GM12878 (cell line): ENCODE results near the gene TTC8. TPM values are rescaled to one million over a fixed set of nuclear protein-coding genes. Genes with fewer than 3 reads are reported as not detected.

Experiments used
- ATAC-seq: fragments of 200-7000 bp; cut with Tn5 transposase; 3 replicates; pipeline ENCODE4 v1.9.1; 2020; ENCODE audit warnings: mild to moderate bottlenecking, moderate library complexity
- BruUV-seq: library from RNA; stranded (reverse); fragments of 400-500 nt; replicated peaks from 2 replicates; lab custom pipeline; 2021; lab: Mats Ljungman, UMichigan
- CTCF ChIA-PET: fragments of 300-600 bp; sonication (Branson Sonifier 250); formaldehyde crosslinking; extraction: SDS; loops from one replicate; lab custom pipeline; 2021; ENCODE audit warnings: inconsistent platforms; lab: Yijun Ruan, JAX
- POLR2A ChIA-PET: fragments of 350-600 bp; formaldehyde crosslinking; extraction: SDS; loops from one replicate; lab custom pipeline; 2021; ENCODE audit warnings: inconsistent platforms; lab: Charles Lee
- RAD21 ChIA-PET: fragments of 300-600 bp; sonication (Branson Sonifier 250); formaldehyde crosslinking; loops from one replicate; lab custom pipeline; 2023; ENCODE audit warnings: antibody characterized with exemption; ENCODE audit not compliant: unreplicated experiment; lab: Charles Lee
- SMC1A ChIA-PET: fragments of 300-600 bp; sonication (Branson Sonifier 250); formaldehyde crosslinking; loops from one replicate; lab custom pipeline; 2023; ENCODE audit not compliant: unreplicated experiment, uncharacterized antibody; lab: Charles Lee
- DNase-seq: peaks from one replicate; pipeline ENCODE4 v3.0.0-alpha.2; 2011; ENCODE audit warnings: low read depth, low spot score
- FAIRE-seq: peaks from 3 replicates; lab custom pipeline; 2011; peaks lifted over from hg19 to GRCh38; lab: Jason Lieb, UNC
- H2AFZ ChIP-seq: 2 replicates; pipeline ENCODE4 v1.6.0; 2011; ENCODE audit warnings: low read depth, low read length, control low read depth; ENCODE audit not compliant: control insufficient read depth
- H3K27ac ChIP-seq: 2 replicates; pipeline ENCODE4 v1.5.1; 2011; ENCODE audit warnings: control low read depth; ENCODE audit not compliant: control insufficient read depth, insufficient read depth
- H3K27me3 ChIP-seq, 2 experiments: replicated peaks in 1 of 2; 2 replicates each; pipeline versions ENCODE4 v1.6.0 to v1.6.1; 2011; ENCODE audit warnings: low read length in 1 of 2; ENCODE audit not compliant: control insufficient read depth in 2 of 2, insufficient read depth in 2 of 2
- H3K36me3 ChIP-seq, 2 experiments: 2 replicates each; pipeline ENCODE4 v1.5.1; 2011; ENCODE audit warnings: low read length in 1 of 2; ENCODE audit not compliant: control insufficient read depth in 2 of 2, insufficient read depth in 2 of 2
- H3K4me1 ChIP-seq: 2 replicates; pipeline ENCODE4 v1.6.1; 2011; ENCODE audit warnings: mild to moderate bottlenecking, low read length, moderate library complexity, mixed read lengths; ENCODE audit not compliant: control insufficient read depth, insufficient read depth
- H3K4me2 ChIP-seq: 2 replicates; pipeline ENCODE4 v1.6.0; 2011; ENCODE audit warnings: control low read depth; ENCODE audit not compliant: control insufficient read depth, insufficient read depth
- H3K4me3 ChIP-seq: fragments of 200-600 bp; sonication (generic); 2 replicates; pipeline ENCODE4 v1.5.1; 2016
- H3K79me2 ChIP-seq: 2 replicates; pipeline ENCODE4 v1.6.0; 2011; ENCODE audit warnings: low read length; ENCODE audit not compliant: control insufficient read depth, insufficient read depth
- H3K9ac ChIP-seq: 2 replicates; pipeline ENCODE4 v1.8.0; 2011; ENCODE audit warnings: low read length, control low read depth, mixed read lengths; ENCODE audit not compliant: control insufficient read depth, insufficient read depth
- H3K9me3 ChIP-seq: replicated peaks from 3 replicates; pipeline ENCODE4 v1.5.1; 2011; ENCODE audit warnings: mild to moderate bottlenecking, low read length; ENCODE audit not compliant: control insufficient read depth, insufficient read depth
- H4K20me1 ChIP-seq: 2 replicates; pipeline ENCODE4 v1.6.0; 2011; ENCODE audit not compliant: control insufficient read depth, insufficient read depth
- CBFB ChIP-seq: IDR thresholded peaks from 2 replicates; pipeline ENCODE4 v1.6.1; 2016; ENCODE audit warnings: antibody characterized with exemption, low read depth
- CBX3 ChIP-seq: fragments of 200-600 bp; sonication (generic); IDR thresholded peaks from 2 replicates; pipeline ENCODE4 v1.6.1; 2016; ENCODE audit warnings: low read depth, borderline replicate concordance
- POLR2AphosphoS5 ChIP-seq: IDR thresholded peaks from 2 replicates; pipeline ENCODE4 v1.6.1; 2011; ENCODE audit warnings: mild to moderate bottlenecking, low read length, inconsistent platforms
- SREBF2 ChIP-seq: IDR thresholded peaks from 2 replicates; pipeline ENCODE4 v1.6.1; 2012; ENCODE audit warnings: mild to moderate bottlenecking, low read length
- YBX1 ChIP-seq: fragments of 450-650 bp; IDR thresholded peaks from 2 replicates; pipeline ENCODE4 v1.6.1; 2016; ENCODE audit warnings: antibody characterized with exemption
- ZNF207 ChIP-seq: fragments of 450-650 bp; IDR thresholded peaks from 2 replicates; pipeline ENCODE4 v1.6.1; 2014; ENCODE audit warnings: antibody characterized with exemption, mild to moderate bottlenecking, borderline replicate concordance
- ZNF24 ChIP-seq: fragments of 450-650 bp; IDR thresholded peaks from 2 replicates; pipeline ENCODE4 v1.6.1; 2017; ENCODE audit warnings: antibody characterized with exemption, mild to moderate bottlenecking
- ZNF592 ChIP-seq: fragments of 450-650 bp; IDR thresholded peaks from 2 replicates; pipeline ENCODE4 v1.6.1; 2017; ENCODE audit warnings: mild to moderate bottlenecking, moderate library complexity
- WGBS: methylation state at CpG from one replicate; pipeline ENCODE4 v1.1.6; 2016; ENCODE audit warnings: low lambda C conversion rate; ENCODE audit not compliant: insufficient replicate concordance, insufficient coverage; ENCODE audit errors: missing lambda C conversion rate; 5-methylcytosine and 5-hydroxymethylcytosine counted together
- in situ Hi-C: fragments of 300-500 bp; cut with MboI; formaldehyde crosslinking; loops from 9 replicates; pipeline ENCODE4 v1.14.3; 2018; ENCODE audit warnings: mixed read lengths
- intact Hi-C: fragments of 100-400 bp; cut with micrococcal nuclease; formaldehyde crosslinking; loops from one replicate; pipeline ENCODE4 v1.14.2; 2022; ENCODE audit not compliant: unreplicated experiment
- polyA plus RNA-seq, 11 experiments: library from polyadenylated mRNA; depleted of rRNA in 4 of 11; unstranded in 6 of 11; stranded (reverse) in 5 of 11; fragments of >200 nt; fragmentation: Nextera tagmentation in 4 of 11; fragmentation: Illumina TruSeq in 1 of 11; extraction: Ambion mirVana in 4 of 11; extraction: Trizol in 1 of 11; gene quantifications; 1 replicate in 1 of 11; 2 replicates in 10 of 11; pipeline versions ENCODE4 v1.2.1 to v1.2.3, GENCODE V29; 2011 to 2016; ENCODE audit warnings: inconsistent platforms in 2 of 11, missing spikeins in 2 of 11, low read depth in 1 of 11
- total RNA-seq, 4 experiments: library from RNA; depleted of rRNA in 3 of 4; stranded (reverse); fragments of >200 nt in 3 of 4; fragmentation: Illumina TruSeq in 1 of 4; extraction: Trizol in 1 of 4; gene quantifications; 2 replicates each; pipeline versions ENCODE4 v1.2.1 to v1.2.3, GENCODE V29; 2013 to 2021
- TF ChIP-seq, protein P1 (sequence below): IDR thresholded peaks from 2 replicates; pipeline ENCODE4 v1.6.1; 2011; ENCODE audit warnings: mild to moderate bottlenecking, low read depth, low read length, moderate library complexity; ENCODE audit not compliant: insufficient replicate concordance

TTC8 gene
- total and polyA plus RNA-seq, 10 of the 15 experiments (the other 5 are each of a cell fraction or from before 2014, with no cell fraction given) = 1.5 to 4.6 (median 2.5) TPM

DNA sequence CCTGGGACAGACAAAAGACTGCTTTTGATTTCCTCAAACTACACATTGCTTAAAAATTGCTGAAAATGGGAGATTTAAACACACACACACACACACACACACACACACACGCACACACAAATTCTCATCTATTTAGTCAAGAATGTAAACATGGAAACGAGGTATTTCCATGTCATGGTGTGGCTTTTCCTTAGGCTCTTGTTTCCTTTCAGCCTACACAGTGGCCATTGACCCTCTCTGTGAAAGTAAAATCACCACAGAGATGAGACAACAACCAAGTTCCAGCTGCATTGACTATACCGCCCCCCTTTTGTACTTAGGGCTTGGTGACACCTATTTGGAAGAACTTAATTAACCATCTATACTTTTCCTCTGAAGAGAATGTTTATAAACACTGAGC lies 41.9 kb downstream of the TTC8 start:
- ATAC-seq = no peak
- Histone ChIP-seq H3K4me3 (no peak overlapping the region), H3K9ac (no peak overlapping the region), H3K79me2 (no peaks in the 10 kb centered on the region), H3K27ac (no peak overlapping the region), H3K4me2 (no peak overlapping the region), H4K20me1 (no peaks in the 10 kb centered on the region), H2AFZ (no peak overlapping the region), H3K27me3 (no peaks in the 10 kb centered on the region), H3K9me3 (no peaks in the 10 kb centered on the region)
- 62% methylated on average over 3 of the region's 3 CpGs for WGBS
- in situ Hi-C loops = no loop called here
- ChIA-PET RAD21 (interaction anchor here (2.6 kb wide), 1 partner anchor 198 kb away, joined by 26 read pairs; no protein-coding TSS in a partner anchor), CTCF (interaction anchor here (3.0 kb wide), 1 partner anchor 198 kb away, joined by 45 read pairs; no protein-coding TSS in a partner anchor), POLR2A (no interaction called here)
- FAIRE-seq = no peak
- DNase-seq = no peak
- intact Hi-C loops = no loop called here
- BruUV-seq = no TSS peak
- no peak for TF ChIP-seq YBX1
- no peak for TF ChIP-seq ZNF592
- no peak for TF ChIP-seq CBX3
- TF ChIP-seq ZNF24 = no peak
- TF ChIP-seq CBFB = no peak
- no peak for TF ChIP-seq SREBF2
- TF ChIP-seq POLR2AphosphoS5 = no peak
- no peak for TF ChIP-seq ZNF207
- TF ChIP-seq, protein P1, sequence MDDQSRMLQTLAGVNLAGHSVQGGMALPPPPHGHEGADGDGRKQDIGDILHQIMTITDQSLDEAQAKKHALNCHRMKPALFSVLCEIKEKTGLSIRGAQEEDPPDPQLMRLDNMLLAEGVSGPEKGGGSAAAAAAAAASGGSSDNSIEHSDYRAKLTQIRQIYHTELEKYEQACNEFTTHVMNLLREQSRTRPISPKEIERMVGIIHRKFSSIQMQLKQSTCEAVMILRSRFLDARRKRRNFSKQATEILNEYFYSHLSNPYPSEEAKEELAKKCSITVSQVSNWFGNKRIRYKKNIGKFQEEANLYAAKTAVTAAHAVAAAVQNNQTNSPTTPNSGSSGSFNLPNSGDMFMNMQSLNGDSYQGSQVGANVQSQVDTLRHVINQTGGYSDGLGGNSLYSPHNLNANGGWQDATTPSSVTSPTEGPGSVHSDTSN = no peak
- TF ChIP-seq, all 136 proteins: peak for 0
- no peaks in the 10 kb centered on the region for H3K4me1 ChIP-seq
- no peaks in the 10 kb centered on the region for H3K36me3 ChIP-seq
- SMC1A ChIA-PET = interaction anchor here (4.3 kb wide), 1 partner anchor 199 kb away, joined by 32 read pairs; no protein-coding TSS in a partner anchor
